AG09309 (cell line): ENCODE data around the gene LATS1.

Experiments used
- DNase-seq: peaks from one replicate; pipeline ENCODE4 v3.0.0-alpha.2; 2010; ENCODE audit warnings: low read depth
- H3K4me3 ChIP-seq: 2 replicates; pipeline ENCODE4 v1.5.1; 2011; ENCODE audit warnings: mild to moderate bottlenecking, low read depth, low read length, moderate library complexity; ENCODE audit not compliant: control insufficient read depth
- TF ChIP-seq, protein P1 (sequence below): IDR thresholded peaks from 2 replicates; pipeline ENCODE4 v1.5.1; 2011; ENCODE audit warnings: mild to moderate bottlenecking, low read depth, low read length, inconsistent platforms; ENCODE audit not compliant: insufficient read depth, control insufficient read depth; ENCODE audit errors: missing control alignments

The LATS1 gene

DNA sequence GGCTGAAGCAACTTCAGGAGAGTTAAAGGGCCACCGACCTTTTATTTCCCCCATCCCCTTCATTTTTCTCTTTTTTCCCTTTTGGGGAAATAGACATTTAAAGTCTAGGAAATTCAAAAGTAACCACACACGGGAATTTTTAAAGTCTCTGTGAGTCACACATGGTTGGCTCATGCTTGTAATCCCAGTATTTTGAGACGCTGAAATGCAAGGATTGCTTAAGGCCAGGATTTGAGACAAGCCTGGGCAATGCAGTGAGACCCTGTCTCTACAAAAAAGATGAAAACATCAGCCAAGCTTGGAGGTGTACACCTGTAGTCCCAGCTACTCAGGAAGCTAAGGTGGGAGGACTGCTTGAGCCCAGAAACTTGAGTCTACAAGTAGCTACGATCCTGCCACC lies 103.6 kb downstream of the LATS1 start:
- DNase-seq: peak; percentile 10
- TF ChIP-seq, protein P1, sequence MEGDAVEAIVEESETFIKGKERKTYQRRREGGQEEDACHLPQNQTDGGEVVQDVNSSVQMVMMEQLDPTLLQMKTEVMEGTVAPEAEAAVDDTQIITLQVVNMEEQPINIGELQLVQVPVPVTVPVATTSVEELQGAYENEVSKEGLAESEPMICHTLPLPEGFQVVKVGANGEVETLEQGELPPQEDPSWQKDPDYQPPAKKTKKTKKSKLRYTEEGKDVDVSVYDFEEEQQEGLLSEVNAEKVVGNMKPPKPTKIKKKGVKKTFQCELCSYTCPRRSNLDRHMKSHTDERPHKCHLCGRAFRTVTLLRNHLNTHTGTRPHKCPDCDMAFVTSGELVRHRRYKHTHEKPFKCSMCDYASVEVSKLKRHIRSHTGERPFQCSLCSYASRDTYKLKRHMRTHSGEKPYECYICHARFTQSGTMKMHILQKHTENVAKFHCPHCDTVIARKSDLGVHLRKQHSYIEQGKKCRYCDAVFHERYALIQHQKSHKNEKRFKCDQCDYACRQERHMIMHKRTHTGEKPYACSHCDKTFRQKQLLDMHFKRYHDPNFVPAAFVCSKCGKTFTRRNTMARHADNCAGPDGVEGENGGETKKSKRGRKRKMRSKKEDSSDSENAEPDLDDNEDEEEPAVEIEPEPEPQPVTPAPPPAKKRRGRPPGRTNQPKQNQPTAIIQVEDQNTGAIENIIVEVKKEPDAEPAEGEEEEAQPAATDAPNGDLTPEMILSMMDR: no peak
- no peak overlapping the region for H3K4me3 ChIP-seq

DNA sequence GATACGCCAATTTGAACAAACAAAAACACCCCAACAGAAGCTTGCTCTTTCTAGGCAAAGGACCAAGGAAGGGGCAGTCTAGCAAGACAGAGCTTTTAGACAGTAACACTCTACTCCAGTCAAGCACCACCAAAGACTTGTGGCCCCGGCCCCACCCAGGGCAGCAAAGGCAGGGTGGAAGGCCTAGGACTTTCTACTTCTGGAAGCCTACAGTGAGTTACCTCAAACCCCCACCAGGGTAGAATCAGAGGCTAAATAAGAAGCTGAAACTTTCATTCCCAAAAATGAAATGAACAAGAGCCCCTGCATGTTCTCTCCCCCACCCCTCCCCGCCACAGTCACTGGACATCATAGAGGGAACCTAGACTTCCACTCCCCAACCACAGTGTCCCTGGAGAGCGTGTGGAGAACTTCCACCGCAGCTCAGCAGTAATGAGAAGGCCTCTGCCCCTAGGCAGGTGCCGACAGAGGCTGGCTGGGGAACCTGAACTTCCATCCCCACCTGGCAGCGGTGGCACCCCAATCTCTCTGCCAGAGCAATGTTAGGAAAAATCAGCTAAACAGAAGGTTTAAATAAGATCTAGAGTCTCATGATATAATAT lies 109.4 kb downstream of the LATS1 start:
- TF ChIP-seq, protein P1: no peak
- no peak overlapping the region for H3K4me3 ChIP-seq
- no peak for DNase-seq
